HG03280 (cell line): ENCODE measurements around the gene UNC93A.
A peak's percentile ranks its signal among the peaks of the same experiment; 100 is the strongest.
"Not testable (repeated sequence)": the region's sequence is repeated elsewhere in the genome, so short reads cannot be mapped to it uniquely, and the experiment has no call there.

Experiments used
- ATAC-seq: cut with Tn5 transposase; IDR thresholded peaks from one replicate; pipeline ENCODE4 v1.9.1; 2021; ENCODE audit warnings: mild to moderate bottlenecking, moderate library complexity; ENCODE audit not compliant: unreplicated experiment

UNC93A gene

DNA sequence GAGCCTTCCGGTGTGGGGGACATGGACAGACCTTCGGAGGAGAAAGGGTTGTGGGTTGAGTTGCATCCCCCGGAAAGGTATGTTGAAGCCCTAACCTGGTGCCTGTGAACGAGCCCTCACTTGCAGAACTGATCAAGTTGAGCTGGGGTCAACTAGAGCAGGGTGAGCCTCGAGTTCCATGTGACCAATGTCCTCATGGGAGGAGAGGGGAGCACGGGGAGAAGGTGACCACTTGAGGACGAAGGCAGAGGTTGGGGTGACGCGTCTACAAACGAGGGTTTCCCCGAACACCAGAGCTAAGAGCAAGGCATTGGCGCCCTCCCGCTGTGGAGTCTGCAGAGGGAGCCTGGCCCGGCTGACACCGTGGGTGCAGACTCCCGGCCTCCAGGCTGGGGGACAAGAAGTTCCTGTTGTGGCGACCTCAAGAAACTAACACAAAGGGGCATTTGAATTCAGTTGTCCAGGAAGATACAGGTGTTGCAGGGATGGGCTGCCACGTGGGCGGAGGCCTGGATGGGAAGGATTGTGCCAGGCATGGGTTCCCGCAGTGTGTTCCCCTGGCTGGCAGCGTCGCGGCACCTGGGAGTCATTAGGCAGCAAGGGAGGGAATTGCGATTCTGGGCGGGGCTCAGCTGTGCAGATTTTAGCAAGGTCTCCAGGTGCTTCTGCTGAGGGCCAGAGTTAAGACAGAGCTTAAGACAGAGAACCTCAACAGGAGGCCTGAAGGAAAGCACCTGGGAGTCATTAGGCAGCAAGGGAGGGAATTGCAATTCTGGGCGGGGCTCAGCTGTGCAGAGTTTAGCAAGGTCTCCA, 20.4 kb upstream of the UNC93A start:
- ATAC-seq, result no peak

DNA sequence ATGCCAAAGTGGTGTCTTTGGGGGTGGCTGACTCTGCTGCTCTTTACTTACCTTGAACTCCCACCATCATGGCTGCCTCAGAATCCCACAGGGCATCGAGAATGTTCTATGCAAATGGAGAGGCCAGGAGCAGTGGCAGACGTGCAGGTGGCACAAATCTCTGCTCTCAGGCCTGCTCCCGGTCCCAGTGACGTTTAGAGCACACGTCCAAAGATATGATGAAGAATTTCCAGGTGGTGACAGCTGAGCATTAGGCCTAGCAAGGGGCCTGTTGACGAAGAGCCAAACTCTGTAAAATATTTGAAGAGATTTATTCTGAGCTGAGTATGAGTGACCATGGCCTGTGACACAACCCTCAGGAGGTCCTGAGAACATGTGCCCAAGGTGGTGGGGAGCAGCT, 19.0 kb upstream of the UNC93A start:
- ATAC-seq, result no peak

DNA sequence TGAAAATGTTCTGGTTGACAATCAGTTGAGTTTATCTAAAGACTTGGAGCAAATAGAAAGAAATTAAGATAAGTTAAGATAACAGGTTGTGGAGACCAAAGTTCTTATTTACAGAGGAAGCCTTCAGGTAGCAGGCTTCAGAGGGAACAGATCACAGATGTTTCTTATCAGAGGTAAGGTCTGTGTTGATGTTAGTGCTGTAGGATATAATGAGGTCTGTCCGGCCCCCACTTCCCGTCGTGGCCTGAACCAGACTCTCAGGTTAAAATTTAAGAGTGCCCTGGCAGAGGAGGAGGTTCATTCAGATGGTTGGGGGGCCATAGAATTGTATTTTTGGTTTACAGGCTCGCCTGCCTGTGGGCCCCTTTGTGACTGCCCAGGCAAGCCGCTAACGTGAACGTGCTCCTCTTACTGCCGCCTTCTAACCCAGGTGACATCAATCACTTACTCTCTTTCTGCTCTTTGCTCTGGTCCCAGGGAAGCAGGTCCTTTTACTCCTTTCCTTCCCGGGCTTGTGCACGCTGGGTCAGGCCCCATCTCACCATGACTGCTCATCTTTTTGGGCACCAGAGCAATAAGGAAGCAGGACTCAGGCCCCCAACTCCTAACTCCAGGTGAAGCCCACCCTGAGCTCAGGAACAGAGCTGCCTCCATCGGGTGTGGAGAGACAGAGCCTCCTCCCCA, 18.3 kb upstream of the UNC93A start:
- ATAC-seq, result no peak

DNA sequence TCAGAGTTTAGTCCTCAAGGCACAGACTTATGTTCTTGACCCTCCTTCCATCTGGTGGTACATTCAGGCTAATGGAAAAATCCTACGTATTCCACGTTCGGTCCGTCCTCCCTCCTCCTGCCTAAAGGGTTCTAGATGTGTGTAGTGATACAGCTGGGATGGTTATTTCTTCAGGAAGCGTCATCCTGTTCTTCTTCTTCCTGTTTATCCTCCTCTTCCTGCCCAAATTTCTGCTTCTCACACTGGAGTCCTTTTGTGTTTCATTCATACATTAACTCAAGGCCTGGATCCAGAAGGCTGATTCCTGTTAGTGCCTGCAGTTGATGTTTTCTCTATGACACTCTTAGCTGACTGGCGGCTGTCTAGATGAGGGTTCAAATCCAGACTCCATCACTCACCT, 16.8 kb upstream of the UNC93A start:
- ATAC-seq, result no peak

DNA sequence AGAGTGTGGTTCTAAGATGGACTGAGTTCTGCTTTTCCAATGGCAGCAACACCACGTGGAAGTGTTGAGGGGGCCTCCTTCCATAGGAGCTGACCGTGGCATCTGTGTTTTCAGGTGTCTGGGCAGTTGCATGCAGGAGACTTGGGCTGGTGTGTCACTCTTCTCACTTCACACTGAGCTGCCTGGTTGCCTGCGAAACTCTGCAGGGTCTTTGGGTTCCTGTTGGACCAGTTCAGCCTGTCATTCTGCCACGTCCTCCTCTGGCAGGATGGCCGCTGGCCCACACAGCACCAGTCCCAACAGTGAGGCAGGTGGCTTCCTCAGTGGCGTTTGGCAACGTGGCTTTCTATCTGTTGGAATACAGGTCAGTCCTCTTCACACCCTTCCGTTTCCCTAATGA, 16.1 kb upstream of the UNC93A start:
- no peak for ATAC-seq

DNA sequence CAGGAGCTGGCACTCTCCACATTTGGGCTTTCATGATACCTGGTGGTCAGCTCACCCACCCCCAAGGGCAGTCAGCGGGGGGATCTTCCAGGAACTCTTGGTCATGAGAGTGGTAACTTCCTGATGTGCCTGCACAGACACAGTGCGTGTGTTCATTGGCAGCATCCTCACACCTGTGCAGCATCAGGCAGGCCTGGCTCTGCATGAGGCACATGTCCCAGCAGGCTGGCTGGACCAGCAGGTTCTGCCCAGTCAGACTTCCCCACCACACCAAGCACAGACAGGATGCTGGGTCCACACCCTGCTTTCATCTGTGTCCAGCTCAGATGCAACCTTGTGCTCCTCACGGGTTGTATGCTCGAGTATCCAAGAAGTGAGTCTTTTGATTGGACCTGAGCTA, 15.7 kb upstream of the UNC93A start:
- ATAC-seq, result no peak

DNA sequence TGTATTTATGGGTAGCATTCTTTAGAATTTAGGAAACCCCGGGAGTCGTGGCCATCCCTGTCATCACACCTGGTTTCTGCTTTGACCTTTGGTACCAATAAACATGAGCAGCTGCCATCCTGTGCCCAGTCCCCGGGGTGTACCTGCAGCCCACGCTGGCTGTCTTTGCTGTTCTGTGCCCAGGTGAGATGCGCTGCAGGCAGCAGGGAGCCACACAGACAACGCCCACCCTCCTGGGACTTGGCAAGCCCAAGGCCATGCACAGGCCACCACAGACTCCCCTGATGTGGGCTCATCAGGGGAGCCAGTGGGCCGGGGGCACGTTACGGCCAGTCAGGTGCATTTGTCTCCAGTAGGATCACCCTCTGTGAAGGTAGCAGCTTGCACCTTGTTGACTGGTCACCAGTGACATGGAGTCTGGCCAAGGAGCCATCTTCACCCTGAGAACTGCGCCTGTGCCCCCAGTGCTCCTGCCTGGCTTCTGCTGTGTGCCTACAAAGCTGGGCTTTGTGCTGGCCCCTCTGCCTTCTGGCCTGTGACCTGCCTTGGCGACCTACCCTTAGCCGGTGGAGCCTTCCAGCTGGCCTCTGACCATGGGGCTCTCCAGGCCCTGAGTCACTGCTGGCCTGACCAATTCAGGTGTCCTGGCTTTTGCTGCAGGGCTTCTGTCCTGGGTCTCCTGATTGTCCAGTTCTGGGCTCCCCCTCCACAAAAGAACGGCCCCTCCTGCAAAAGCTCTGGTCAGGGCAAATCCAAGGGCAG, 14.2 kb upstream of the UNC93A start:
- no peak for ATAC-seq

DNA sequence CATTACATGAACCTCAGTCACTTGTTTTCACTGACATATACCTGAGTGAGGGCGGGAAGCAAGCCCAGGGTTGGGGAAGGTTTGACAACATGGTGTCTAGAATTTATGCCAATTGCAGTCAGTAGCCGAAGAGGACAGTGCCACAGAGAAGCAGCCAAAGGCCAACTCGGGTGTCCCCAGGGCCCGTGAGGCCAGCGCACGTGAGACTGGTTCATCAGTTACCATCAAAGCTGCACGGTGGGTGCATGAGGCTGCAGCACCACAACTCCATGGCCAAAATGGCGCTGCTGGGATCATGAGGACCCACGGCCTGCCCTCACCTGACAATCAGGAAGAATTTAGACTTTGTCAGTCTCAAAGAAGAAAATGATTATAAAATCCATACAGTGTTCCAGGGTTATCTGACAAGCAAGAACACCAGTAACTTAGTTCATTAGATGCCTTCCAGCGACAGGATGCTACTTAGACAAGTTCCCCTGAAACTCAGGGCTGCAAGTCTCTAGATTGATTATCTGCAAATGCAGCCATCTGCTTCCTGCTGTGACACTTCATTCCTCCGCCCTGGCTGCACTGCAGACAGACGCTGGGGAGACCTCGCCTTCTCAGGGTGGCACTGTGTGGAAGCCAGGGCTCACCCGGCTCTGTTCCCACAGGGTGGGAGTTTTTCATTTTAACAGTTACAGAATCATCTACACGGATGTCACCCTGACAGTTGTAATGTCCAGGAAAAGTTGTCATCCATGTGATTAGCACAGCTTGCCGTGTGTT, 12.8 kb upstream of the UNC93A start:
- not testable (repeated sequence) for ATAC-seq

DNA sequence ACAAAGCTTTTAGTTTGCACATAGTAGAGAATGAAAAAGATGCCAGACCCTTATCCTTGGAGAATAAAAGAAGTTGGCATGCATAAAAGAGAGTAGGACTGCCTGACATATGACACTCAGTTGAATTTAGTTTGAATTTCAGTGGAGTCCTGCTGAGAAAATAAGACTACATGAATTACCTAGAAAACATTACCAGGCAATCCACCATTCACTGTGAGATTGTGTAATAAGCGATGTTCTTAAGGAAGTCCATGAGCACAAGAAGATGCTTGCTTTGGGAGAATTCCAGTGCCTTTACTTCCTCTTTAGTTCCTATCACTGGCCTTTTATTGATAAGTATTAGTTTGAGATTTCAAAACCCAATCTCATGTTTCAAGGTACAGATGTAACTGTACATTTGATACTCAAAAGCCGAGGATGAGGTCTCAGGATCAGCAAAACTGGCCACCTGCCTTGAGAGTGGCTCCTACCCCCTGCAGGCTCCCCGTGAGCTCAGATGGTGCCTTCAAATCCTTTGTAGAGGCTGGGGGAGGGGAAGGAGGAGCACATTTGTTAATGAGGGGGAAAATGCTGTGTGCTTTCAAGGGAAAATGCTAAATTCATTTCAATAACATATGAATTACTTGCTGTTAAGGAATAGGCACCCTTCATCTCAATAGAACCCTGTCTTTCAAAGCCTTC, 11.2 kb upstream of the UNC93A start:
- no peak for ATAC-seq

DNA sequence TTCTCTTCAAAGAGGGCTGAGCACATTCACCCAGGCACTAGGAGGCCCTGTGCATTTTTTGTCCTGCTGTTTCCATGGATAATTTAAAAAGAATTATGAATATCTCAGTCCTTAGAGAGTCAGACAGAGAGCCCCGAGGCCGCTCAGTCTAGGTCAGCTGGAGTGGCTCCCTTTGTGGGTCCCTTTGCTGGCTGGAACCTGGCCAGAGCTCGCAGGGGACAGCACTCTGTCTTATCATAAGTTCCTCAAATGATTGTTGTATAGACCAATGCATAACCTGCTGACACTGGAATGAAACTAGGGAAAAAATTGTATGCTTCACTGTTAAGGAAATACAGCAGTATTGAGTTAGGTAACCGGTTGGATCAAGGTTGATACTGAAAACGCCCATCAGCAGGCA, 10.6 kb upstream of the UNC93A start:
- ATAC-seq, result not testable (repeated sequence)

DNA sequence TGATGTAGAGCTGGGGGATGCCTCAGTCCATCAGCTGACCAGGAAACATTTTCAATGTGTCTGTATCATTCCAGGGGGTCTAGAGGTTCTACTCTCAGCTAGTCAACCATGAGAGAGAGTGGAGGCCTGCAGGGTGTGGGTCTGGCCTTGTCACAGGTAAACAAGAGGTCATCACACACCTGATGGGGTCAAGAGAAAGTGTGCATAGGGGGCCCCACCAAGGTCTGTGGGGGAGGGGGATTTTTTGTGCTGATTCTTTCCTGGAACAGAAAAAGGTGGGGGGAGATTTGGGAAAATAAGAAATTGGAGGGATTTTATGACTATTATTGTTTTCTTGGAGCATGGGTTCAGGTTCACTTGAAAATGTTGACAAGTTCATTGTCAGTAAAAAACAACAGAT, 8.9 kb upstream of the UNC93A start:
- no peak for ATAC-seq

DNA sequence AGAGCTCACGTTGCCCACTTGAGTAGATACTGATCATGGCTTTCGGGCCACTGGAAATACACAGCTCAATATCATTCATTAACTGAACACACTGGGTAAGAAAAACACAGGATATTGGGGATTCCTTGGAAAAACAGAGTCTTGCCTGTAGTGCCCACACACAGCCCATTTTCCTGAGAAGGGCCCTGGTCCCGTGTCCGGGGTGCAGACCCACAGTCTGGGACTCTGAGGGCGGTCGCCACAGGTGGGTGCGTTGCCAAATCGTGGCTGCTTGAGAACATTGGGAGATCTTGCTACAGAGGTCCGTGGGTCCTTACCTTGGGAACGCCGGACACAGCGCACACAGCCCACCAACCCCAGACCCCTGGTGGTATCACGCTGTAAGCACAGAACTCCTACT, 6.5 kb upstream of the UNC93A start:
- ATAC-seq, result not testable (repeated sequence)

DNA sequence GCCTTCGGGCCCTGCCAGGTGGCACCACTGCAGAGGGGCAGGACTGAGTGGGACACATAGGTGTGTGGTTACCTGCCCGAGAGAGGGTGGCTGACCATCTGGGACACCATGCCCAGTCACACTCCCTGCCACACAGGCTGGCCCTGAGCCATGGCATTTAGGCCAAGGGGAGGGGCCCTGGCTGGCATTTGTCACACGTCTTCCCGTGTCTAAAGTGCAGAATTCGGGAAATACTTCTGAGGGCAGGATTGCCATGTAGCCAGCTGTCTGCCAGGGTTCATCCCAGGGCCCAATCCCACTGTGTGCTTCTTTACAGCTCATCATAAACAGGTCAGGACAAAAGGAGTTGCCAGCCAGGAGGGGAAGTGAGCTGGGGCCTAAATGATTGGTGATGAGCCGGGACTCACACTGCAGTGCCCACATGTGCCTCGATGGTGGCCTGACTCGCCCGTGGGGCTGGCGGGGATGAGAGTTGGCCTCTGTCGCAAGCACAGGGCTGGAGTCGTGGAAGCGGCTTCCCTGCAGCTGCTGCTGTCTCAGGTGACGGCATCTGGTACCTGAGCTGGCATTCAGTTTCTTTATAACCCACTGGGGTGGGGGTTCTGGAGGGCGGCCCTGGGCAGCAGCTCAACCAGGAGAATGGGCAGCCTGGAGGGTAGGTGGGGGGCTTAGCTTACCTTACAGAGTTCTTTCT, 5.9 kb upstream of the UNC93A start:
- no peak for ATAC-seq

DNA sequence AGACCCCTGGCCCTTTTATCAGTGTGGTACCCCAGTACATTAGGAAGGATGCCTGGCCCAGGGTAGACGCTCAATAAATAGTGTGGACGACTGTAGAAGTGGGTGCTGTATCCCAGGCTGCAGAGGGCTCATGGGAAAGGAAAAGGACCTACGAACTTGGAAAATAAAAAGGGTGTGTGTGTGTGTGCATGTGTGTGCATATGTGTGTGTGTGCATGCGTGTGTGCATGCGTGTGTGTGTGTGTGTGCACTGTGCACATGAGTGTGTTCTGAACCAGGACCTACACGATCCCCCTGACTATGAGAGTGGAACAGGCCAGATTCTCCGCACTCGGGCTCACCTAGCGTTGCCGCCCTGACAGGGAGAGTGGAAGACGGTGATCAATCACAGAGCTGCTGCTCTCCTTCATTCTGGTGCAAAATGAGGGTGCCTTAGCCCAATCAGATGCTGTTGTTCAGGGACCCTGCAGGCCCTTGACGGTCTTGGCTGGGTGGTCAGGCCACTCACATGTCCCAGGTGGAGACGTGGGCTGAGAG, 3.5 kb upstream of the UNC93A start:
- ATAC-seq, result no peak

DNA sequence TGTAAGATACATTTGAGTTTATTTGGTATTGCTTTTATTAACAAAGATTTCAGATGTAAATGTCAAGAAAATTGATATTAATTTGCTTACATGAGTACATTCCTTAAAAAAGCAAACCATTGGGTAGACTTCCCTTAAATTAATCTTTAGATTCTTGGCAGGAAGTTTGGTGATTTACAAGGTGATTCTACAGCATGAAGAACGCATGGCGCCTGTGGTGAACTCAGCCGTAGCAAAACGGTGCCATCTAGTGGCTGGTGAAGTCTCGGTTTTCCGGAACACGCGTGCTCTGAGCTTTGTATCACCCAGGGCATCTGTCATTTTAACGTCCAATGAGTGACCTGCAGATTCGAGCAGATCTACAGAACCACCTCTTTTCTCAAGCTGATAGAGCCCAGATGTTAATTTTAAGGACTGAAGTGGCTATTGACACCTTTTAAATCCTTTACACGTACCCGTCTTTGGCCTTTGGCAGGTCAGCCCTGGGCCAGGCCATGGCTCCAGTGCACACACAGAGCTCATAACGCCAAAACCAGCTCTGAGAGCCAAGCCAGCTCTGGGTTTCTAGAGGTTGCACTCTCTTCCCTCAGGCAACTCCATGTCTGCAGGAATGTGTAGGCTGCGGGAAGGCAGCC, 2.4 kb upstream of the UNC93A start:
- ATAC-seq, result peak; percentile 78

DNA sequence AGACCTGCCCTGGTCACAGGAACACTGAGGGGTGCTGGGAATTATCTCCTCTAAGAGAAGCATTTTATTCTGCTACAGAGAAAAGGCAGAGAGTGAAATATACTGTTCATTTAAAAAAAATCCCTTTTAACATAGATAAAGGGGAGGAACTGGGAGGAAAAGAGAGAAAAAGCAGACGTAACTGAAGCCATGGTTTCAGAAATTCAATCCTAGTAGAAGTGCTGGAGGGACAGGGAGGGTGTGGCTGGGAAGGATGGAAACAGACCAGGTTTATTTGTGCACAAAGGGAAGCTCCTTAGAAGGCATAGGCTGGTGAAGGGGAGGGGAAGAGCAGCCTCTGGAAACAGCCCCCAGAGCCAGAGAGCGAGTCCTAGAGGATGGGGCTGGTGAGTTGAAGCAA, 1.8 kb upstream of the UNC93A start:
- not testable (repeated sequence) for ATAC-seq

DNA sequence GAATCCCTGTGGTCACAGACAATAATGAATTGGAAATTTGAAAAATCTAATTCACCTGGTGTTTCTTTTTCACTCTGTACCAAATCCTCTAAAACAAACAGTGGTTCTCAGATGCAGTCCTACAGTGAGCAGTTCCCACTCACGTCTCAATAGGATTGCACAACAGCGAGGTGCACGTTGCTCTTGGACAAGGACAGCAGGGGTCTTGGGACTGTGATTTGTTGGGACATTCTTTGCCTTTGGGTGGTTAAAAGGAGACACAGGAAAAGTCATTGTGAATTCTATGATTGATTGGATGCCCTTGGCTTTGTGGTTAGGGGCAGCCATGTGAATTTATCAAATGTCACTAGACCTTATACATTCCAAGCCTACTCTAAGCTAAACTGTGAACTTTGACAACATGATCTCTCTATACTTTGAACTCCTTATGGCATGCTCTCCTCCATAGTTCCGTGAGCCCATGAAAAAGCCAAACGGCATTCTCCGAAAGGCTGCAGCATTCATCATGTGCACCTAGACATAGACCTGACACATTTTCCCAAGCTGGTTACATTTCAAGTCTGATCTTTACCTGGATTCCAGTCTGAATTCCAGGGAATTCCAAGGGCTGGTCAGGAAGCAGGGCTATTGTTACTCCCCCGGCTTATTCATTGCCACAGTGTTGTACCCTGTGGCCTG, 647 bp downstream of the UNC93A start:
- no peak for ATAC-seq

DNA sequence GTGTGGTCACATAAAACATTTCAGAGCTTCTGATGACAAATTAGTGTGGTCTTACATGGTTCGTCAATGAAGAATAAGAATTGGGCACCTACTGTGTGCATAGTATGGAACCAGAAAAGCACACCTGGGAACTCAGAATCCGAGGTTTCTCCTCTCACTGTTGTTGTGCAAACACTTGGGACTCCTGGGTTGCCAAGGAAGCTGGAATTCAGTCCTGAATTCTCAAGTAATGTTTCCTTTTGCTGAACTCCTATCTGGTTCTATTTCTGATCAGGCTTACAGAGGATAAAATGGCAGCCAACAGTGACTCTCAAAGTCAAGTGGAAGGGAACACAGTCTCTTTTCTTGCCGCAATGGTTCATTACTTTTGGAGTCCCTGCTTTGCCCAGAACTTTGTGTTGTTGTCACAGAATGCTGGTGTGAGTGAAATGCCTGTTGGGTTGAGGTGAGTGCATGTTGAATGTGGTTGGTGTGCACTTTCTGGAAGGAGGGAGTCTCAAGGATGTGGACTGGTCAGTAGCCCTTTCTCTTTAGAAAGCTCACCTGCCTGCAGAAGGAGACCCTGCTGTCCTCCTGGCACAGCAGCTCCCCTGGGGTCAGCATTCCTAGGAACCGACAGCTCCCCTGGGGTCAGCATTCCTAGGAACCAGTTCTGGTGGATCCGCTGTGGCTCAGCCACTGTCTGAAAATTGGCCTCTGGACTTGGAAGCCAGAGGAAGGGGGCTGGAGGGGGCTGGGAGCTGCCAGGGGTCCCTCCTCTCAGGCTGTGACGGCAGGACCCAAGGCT, 1.4 kb downstream of the UNC93A start:
- ATAC-seq, result no peak
